HG03108 (cell line): ENCODE data around the gene PLA2G5.

Experiments
- ATAC-seq: cut with Tn5 transposase; IDR thresholded peaks from one replicate; pipeline ENCODE4 v1.9.1; 2021; ENCODE audit warnings: moderate library complexity; ENCODE audit not compliant: unreplicated experiment

The PLA2G5 gene

DNA sequence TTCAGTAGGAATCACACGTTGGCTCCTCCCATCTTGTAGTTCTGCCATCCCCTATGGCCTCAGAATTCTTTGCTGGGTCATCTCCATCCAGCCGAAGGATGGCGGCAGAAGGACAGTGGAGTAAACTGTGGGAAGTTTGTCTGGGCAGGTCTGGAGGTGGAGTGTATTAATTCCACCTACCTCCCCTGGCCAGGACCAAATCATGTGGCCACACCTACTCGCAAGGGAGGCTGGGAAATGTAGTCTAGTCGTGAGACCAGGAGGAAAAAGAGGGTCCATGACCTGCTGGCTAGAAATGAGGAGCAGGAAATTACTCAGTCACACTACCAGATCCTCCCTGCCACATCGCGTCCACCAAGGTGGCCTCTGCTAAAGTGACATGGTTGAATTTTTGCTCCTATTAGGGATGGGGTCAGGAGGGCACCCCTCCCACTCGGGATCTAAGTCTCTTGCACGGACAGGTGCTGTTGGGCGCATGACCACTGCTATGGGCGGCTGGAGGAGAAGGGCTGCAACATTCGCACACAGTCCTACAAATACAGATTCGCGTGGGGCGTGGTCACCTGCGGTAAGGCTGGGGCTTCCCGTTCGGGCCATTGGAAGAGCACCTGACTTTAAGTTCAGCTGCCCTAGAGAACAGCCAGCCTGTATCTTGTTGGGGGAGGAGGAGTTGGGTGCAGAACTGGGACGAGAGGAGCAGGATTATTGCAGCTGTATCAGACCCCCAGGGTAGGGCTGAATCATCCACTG lies 19.5 kb downstream of the PLA2G5 start:
- no peak for ATAC-seq

DNA sequence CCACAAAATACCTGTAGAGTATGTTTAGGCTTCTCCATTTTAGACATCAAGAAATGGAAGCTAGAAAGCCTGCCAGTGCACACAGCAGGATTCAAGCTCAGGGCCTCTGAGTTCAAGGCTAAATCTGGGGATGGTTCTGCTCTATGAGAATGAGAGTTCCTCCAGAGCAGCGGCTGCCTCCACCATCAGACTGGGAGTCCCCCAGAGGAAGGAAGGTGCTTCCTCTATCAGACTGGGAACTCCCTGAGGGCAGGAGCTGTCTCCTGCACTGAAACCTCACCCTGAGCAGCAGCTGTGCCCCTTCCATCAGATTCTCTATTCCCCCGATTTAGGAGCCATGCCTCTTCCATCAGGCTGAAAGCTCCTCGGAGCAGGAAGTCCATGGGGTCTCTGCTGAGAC lies 20.1 kb downstream of the PLA2G5 start:
- ATAC-seq, result no peak

DNA sequence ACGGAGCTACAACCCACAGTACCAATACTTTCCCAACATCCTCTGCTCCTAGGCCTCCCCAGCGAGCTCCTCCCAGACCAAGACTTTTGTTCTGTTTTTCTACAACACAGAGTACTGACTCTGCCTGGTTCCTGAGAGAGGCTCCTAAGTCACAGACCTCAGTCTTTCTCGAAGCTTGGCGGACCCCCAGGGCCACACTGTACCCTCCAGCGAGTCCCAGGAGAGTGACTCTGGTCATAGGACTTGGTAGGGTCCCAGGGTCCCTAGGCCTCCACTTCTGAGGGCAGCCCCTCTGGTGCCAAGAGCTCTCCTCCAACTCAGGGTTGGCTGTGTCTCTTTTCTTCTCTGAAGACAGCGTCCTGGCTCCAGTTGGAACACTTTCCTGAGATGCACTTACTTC lies 20.6 kb downstream of the PLA2G5 start:
- no peak for ATAC-seq

DNA sequence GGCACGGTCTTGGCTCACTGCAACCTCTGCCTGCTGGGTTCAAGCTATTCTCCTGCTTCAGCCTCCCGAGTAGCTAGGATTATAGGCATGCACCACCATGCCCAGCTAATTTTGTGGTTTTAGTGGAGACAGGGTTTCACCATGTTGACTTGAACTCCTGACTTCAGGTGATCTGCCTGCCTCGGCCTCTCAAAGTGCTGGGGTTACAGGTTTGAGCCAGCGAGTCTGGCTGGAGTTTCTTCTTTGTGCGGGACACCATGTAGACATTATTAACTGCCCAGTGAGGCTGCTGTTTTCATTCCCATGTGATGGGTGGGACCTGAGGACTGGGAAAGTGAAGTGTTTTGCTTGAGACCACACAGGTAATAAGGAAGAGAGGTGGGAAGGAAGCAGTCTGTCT lies 23.3 kb downstream of the PLA2G5 start:
- no peak for ATAC-seq

DNA sequence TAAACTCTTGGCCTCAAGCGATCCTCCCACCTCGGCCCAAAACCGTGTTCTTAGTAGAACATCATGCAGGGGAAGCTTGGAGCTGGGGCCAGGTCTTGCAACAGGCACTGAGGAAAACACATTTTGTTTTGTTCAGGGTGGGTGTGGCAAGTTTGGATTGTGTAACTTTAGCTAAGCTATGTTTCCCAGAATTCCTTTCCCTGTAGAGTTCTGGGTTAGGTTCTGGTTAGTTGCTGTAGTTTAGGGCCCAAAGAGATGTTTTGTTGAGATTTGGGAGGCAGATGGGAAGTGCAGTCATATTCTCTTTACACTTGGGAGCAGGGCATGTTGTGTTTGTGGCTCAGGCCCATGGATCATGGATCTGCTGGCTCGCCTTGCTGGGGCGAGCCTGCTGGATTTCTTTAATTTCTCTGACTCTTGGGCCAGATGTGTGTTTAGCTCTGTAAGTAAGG lies 24.0 kb downstream of the PLA2G5 start:
- ATAC-seq, result no peak

DNA sequence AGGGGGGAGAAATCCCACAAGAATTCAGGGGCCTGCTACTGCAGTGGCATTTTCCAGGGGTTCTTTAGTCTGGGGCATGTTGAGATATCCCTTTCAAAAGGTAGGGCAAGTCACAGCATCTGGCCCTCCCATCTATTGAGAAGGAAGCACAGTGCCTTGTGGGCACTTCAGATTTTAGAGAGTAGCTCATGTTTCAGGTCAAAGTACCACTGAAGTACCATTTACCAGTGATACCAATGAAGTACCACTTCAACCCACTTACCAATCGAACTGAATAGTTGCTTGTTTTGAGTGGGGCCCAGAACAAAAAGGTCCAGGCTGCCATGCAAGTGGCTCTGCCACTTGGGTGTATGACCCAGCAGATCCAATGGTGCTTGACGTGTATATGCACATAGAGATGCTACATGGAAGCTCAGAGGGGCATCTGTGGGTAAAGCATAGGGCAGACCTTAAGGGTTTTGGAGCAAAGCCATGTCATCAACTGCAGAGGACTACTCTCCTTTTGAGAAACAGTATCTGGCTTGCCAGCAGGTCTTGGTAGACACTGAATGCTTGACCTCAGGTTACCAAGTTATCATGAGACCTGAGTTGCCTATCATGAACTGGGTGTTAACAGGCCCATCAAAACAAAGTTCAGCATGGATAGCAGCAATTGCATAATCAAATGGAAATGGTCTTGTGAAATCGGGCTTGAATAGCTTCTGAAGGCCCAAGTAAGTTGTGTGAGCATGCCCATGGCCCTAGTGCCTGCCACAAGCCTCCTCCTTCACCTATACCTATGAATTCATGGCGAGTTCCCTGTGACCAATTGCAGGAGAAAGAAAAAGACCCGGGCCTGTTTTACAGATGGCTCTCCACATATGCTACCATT lies 25.8 kb downstream of the PLA2G5 start:
- no peak for ATAC-seq

DNA sequence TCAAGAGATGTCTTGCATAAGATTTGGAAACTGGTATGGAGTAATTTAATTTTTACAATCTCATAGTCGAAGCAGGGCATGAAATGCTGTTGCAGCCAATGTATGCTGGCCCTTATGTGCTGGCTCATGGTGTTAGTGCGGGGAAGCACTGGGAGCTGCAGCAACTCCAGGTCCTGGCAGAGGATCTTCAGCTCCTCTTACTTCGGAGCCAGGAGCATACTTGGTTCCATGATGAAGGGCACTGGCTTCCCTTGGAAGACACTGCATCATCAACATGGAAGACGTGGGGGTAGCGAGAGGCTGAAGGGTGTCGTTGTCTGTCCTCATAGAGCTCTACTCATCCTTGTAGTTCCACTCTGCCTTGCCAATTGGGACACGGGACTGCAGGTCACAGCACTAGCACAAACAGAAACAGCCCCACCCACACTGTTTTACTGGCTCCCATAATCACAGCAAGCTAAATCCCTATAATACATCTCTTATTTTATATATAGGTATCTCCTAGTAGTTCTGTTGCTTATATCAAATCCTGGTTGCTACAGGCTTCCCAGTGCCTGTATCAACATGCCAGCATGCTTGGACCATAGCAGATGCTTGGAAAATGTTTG lies 26.9 kb downstream of the PLA2G5 start:
- no peak for ATAC-seq

DNA sequence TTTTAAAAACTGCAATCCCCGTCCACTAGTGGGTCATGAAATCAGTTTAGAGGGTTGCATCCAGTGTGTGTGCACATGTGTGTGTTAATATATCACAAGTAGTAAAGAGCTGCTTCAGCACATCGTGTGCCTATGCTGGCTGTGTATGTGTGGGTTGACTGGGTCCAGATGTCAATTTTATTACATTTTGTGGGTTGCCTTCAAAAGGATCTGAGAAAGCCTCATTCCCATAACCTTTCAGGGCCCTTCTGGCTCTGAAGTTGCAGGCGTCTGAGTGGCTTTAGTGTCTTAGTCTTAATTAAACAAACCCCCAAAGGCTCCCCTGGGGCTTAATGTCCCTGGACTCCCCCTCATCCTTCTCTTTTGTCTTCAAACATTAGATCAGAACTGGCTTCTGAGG lies 29.5 kb downstream of the PLA2G5 start:
- no peak for ATAC-seq

DNA sequence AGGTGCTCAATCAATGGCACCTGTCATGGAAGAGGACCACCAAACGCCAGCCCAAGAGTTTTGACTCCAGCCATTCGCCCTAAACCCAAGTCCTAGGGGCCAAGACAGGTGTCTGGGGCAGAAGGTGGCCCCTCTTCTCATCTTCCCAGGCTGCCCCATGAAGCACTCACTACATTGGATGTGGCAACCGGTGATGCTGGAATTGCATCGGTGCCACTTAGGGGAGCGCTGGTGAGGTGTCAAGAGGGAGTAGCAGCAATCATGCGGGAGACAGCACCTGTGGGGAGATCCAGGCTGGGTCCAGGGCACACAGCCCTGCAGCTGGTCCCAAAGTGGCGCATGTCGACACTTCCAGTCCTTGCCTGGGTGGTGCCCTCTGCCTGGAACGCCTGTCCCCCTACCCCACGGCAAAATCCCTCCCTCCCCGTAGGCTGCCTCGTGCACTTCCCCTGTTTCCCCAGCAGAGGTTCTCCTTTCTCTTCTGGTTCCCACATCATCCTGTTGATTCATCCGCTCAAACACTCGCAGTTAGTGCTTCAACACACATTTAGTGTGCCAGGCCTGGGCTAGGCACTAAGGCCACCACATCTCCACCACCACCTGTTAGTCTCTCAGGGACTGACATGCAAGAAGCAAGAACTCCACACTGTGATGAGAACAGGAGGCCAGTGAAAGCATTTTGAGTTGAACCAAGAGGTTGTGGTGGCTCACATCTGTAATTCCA lies 30.8 kb downstream of the PLA2G5 start:
- ATAC-seq, result no peak

DNA sequence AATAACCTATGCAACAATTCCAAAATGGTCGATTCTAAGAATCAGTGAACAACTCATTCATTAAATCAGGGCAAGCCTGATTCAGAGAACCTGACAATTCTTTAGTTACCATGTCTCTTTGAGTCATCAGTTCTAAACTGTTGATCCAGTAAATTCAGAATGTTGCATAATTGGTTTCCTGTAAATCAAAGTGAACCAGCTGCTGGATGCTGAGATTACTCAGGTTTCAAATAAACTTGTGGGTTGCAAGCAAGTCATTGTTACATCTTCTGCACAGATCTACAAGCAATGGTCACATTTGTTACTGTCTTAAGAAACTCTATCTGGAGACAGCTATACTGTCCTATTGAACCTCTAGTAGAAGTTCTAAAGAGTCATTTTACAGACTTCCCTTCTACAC lies 32.9 kb downstream of the PLA2G5 start:
- ATAC-seq, result no peak

DNA sequence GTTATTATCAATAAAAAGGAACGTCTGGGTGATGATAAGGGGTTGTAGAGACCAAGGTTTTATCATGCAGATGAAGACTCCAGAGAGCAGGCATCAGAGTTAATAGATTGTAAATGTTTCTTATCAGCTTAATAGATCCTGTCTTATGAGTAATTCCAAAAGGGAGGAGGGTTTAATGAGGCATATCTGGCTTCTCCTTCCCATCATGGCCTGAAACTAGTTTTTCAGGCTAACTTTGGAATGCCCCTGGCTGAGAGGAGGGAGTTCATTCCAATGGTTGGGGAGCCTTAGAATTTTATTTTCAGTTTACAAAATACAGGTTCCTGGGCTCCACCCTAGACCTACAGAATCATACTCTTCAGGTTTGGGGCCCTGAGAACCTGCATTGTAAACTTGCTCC lies 35.9 kb downstream of the PLA2G5 start:
- no peak for ATAC-seq

DNA sequence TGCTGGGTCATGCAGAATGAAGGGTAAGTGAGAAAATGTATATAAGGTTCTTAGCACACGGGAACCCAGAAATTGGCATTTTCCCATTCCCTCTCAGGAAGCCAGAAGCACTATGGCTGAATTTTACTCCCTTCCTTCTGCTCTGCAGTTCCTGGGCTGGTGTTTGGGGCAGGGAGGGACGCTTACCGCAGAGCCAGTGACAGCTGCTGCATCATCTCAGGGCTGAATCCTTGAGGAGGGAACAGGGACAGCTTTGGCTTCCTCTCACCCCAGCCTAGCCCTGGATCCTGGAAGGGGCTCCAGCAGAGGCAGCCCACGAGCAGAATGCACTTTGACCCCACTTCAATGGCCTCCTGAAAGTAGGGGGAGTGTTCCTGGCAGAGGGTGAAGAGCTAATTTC lies 37.4 kb downstream of the PLA2G5 start:
- ATAC-seq, result no peak

DNA sequence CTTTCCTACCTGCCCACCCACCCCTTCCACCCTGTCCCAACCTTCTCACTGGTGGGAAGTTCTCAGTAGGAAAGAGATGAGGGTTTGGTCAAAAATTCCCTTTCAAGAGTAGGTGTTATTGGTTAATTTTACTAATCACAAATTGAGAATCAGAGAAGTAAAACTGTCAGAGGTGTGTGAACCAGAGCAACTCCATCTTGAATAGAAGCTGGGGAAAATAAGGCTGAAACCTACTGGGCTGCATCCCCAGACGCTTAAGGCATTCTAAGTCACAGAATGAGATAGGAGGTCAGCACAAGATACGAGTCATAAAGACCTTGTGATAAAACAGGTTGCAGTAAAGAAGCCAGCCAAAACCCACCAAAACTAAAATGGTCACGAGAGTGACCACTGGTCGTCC lies 37.8 kb downstream of the PLA2G5 start:
- ATAC-seq, result no peak

DNA sequence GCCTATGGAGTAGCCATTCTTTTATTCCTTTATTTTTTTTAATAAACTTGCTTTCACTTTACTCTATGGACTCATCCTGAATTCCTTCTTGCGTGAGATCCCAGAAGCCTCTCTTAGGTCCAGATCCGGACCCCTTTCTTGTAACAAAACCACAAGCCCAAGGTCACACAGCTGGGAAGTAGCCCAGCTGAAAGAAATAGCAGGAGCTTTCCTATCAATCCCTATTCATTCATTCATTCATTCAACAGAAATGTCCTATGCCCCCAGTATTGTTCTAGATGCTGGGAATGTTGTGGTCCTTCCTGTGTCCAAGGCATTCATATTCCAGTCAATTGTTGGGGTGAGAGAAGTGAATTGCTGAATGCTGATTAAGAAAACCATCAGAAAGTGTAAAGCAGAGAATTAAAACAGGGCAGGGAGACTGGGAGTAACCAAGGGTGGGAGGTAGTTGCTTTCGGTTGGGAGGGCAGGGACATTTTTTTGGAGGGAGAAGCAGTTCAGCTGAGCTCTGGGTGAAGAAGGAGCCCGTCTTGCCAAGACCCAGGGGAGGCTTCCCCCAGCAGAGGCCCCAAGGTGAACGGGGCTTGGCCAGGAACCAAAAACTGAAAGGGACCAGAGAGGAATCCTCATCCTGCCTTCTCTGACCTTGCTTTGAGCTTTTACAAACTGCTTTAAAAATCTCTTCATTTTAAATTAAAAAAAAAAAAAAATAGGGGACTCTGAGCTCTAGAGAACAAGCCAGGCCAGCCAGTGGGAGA lies 38.6 kb downstream of the PLA2G5 start:
- no peak for ATAC-seq

DNA sequence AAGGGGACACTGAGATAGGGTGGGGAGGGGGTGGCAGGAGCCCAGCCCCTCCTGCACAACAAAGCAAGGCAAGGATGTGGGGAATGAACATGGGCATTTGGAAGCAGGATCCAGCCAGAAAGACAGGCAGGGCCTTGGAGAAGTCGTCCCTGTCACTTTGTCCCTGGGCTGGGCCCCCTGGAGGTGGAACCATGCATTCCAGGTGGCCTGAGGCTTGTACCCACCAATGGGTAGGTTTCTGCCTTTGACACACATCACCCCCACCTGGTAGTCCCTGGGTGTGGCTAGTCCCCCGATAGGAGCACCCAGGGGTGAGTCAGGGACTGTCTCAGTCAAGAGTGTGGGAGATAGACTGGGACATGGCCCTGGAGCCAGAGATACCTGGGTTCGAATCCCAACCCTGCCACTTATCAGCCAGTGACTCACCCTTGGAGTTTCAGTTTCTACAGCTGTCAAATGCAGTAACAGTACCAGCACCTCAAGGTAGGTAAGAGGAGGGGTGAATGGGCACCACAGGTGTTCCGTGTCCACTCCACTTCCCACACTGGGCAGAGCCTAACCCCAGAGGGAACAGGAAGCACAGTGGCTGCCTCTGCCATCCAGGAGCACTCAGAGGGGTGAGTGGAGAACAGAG lies 39.3 kb downstream of the PLA2G5 start:
- ATAC-seq, result no peak

DNA sequence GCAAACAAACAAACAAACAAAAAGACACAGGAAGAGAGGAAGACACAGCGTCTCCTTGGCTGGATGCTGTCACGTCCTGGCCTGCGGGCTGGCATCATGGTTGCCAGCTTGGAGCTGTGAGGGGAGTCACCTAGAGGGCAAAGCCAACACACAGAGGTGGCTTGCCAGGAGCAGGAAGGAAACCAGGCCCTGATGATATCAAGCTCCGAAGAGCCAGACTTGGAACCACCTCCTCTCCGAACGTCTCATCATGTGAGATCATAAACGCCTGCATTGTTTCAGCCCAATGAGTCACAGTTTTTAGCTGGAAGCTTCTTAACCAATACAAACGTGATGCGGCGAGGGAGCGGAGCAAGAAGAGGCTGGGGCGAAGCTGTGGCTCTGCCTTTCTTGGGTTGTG lies 40.7 kb downstream of the PLA2G5 start:
- no peak for ATAC-seq

DNA sequence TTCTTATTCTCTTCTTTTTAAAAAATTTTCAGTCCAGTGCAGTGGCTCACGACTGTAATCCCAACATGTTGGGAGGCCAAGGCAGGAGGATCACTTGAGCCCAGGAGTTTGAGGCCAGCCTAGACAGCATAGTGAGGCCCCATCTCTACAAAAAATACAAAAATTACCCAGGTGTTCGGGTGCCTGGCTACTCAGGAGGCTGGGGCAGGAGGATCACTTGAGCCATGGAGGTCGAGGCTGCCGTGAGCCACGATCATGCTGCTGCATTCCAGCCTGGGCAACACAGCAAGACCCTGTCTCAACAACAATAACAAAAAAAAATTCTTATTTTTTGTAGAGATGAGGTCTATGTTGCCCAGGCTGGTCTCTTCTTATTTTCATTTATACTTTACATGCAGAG lies 41.5 kb downstream of the PLA2G5 start:
- no peak for ATAC-seq

DNA sequence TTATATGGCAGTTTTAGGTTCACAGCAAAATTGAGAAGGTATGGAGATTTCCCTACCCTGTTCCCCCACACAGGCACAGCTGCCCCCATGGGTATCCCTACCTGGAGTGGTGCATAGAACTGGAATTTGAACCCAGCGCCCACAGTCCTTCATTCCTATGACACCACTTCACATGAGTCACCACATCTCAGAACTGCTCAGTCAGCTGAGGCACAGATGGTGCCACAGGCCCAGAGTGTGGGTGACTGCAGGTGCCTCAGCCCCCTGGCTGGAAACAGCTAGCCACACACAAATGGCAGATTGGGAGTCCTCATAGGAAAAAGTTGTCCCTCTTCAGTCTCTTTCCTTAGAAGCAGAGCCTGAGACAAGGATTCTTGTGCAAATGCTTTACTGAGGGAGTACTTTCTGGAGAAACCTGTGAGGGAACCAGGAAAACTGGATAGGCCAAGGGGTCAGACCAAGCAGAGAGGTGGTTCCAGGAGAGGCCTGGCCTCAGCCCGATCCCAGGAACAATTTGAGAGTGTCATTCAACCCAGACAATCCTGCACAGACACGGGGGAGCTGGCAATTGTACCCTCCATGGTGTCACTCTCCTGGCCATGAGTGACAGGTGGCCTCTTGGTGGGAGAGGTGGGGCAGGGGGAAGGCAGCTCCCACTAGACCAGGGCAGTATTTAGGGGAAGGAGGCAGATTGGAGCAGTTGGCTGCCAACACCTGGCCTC lies 42.4 kb downstream of the PLA2G5 start:
- ATAC-seq, result no peak

DNA sequence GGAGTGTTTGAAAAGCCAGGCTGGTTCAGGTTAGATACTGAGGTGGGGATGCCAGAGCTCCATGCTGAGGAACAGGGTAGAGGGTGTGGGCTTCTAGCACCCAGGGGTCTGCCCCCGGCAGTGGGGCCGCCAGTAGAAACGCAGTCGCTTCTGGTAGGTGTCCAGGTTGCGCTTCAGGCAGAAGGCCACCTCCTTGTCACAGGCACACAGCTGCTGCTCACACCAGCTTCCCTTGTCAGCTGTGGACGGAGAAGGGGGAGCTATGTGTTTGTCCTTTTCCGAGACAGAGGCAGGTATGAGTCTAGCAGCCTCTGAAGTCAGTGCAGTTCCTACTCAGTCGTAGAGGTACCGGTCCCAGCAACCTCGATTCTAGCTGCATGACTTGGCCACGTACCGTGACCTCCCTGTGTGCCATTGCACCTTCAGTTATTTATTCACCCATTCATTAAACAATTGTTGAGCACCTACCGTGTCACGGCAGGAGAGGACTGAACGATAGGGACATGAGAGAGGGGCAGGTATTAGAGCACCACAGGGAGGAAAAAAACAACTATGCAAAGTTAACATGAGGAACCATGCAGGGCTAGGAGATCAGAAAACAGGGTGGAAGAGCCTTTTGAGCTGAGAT lies 44.1 kb downstream of the PLA2G5 start:
- no peak for ATAC-seq
